SU-DHL-6 (cell line): Measurements from ENCODE around the gene GRIK4.
"Not testable (repeated sequence)": the region's sequence is repeated elsewhere in the genome, so short reads cannot be mapped to it uniquely, and the experiment has no call there.

Source experiments
- H2AFZ ChIP-seq: fragments of 200-600 bp; sonication (generic); 2 replicates; pipeline ENCODE4 v1.6.1; 2014; ENCODE audit warnings: low read depth, mild to moderate bottlenecking, moderate library complexity, mixed read lengths, antibody characterized with exemption, low read length; ENCODE audit not compliant: severe bottlenecking
- H3F3A ChIP-seq: fragments of 200-600 bp; shearing (Covaris generic); 2 replicates; pipeline ENCODE4 v1.6.0; 2016; ENCODE audit warnings: antibody characterized with exemption, mild to moderate bottlenecking; ENCODE audit not compliant: insufficient read depth
- H3K27ac ChIP-seq: fragments of 200-600 bp; sonication (generic); 2 replicates; pipeline ENCODE4 v1.5.1; 2016; ENCODE audit warnings: low read depth, mild to moderate bottlenecking, low read length, moderate library complexity, mixed read lengths
- H3K27me3 ChIP-seq: fragments of 200-600 bp; sonication (generic), shearing (Covaris generic); 2 replicates; pipeline ENCODE4 v1.6.0; 2014; ENCODE audit warnings: mild to moderate bottlenecking, low read length
- H3K36me3 ChIP-seq: fragments of 200-600 bp; sonication (generic); 2 replicates; pipeline ENCODE4 v1.6.1; 2014; ENCODE audit warnings: mild to moderate bottlenecking, low read length, mixed read lengths
- H3K4me2 ChIP-seq: fragments of 300-600, 200-600 bp; shearing (Covaris generic), sonication (generic); 2 replicates; pipeline ENCODE4 v1.6.0; 2014; ENCODE audit warnings: low read length, low read depth, mild to moderate bottlenecking; ENCODE audit not compliant: poor library complexity, severe bottlenecking
- H3K4me3 ChIP-seq: fragments of 200-600 bp; sonication (generic); 2 replicates; pipeline ENCODE4 v1.5.1; 2014; ENCODE audit warnings: antibody characterized with exemption, low read length, mild to moderate bottlenecking, mixed read lengths; ENCODE audit not compliant: insufficient read depth, poor library complexity, severe bottlenecking
- H3K79me2 ChIP-seq: fragments of 200-600 bp; sonication (generic); 2 replicates; pipeline ENCODE4 v1.6.1; 2014; ENCODE audit warnings: mild to moderate bottlenecking, low read length, moderate library complexity; ENCODE audit not compliant: insufficient read depth
- H3K9ac ChIP-seq: fragments of 200-600 bp; sonication (generic); 2 replicates; pipeline ENCODE4 v1.7.0; 2014; ENCODE audit warnings: mild to moderate bottlenecking, low read length
- H3K9me2 ChIP-seq: fragments of 200-600 bp; sonication (generic); replicated peaks from 2 replicates; pipeline ENCODE4 v1.6.1; 2014; ENCODE audit warnings: low read length; ENCODE audit not compliant: insufficient read depth
- H3K9me3 ChIP-seq: fragments of 200-600 bp; sonication (generic); 2 replicates; pipeline ENCODE4 v1.6.1; 2014; ENCODE audit warnings: low read length, mixed read lengths; ENCODE audit not compliant: insufficient read depth
- H4K20me1 ChIP-seq: fragments of 200-600 bp; sonication (generic); 2 replicates; pipeline ENCODE4 v1.6.1; 2014; ENCODE audit warnings: low read depth, mild to moderate bottlenecking, antibody characterized with exemption, low read length, moderate library complexity, mixed read lengths
- CTCF ChIP-seq: fragments of 200-600 bp; sonication (generic); IDR thresholded peaks from one replicate; pipeline ENCODE4 v1.5.1; 2017; ENCODE audit warnings: antibody characterized with exemption, mild to moderate bottlenecking, low read length, moderate library complexity; ENCODE audit not compliant: insufficient read depth, poor library complexity, severe bottlenecking
- EZH2phosphoT487 ChIP-seq: fragments of 200-600 bp; sonication (generic), shearing (Covaris generic); conservative IDR thresholded peaks from 2 replicates; pipeline ENCODE4 v1.6.1; 2018; ENCODE audit warnings: mild to moderate bottlenecking, antibody characterized with exemption, low read length, moderate library complexity, mixed read lengths

GRIK4 gene

DNA sequence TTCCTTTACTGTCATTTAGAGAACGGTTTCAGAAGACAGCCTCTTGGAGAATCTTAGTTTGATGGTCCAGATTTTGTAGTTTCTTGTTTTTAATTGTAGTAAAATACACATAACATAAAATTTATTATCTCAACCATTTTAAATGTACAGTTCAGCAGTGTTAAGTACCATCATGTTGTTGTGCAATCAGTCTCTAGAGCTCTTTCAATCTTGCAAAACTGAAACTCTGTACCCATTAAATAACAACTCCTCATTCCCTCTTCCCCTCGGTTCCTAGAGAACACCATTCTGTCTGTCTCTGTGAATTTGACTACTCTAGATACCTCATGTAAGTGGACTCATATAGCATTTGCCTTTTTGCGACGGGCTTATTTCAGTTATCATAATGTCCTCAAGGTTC lies 69.8 kb downstream of the GRIK4 start:
- Histone ChIP-seq H3K4me2 (no peak overlapping the region), H3K36me3 (no peaks in the 10 kb centered on the region), H3F3A (no peaks in the 10 kb centered on the region), H2AFZ (no peak overlapping the region), H3K9ac (no peak overlapping the region), H4K20me1 (no peaks in the 10 kb centered on the region), H3K27me3 (no peaks in the 10 kb centered on the region), H3K27ac (no peak overlapping the region), H3K9me2 (no peaks in the 10 kb centered on the region), H3K9me3 (no peaks in the 10 kb centered on the region), H3K4me3 (no peak overlapping the region), H3K79me2 (no peaks in the 10 kb centered on the region)
- no peak for TF ChIP-seq CTCF
- no peak for TF ChIP-seq EZH2phosphoT487

DNA sequence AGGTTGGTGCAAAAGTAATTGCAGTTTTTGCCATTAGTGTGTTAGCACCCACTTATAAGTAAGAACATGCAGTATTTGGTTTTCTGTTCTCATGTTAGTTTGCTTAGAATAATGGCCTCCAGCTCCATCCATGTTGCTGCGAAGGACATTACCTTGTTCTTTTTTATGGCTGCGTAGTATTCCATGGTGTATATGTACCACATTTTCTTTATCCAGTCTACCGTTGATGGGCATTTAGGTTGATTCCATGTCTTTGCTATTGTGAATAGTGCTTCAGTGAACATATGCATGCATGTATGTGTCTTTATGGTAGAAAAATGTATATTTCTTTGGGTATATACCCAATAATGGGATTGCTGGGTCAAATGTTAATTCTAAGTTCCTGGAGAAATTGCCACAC lies 71.0 kb downstream of the GRIK4 start:
- not testable (repeated sequence) for H4K20me1 ChIP-seq, H3K79me2 ChIP-seq, H3K9me3 ChIP-seq, H3K4me2 ChIP-seq, H3F3A ChIP-seq, H3K27me3 ChIP-seq, H3K4me3 ChIP-seq, H3K9me2 ChIP-seq, H3K36me3 ChIP-seq, H3K9ac ChIP-seq, H3K27ac ChIP-seq, H2AFZ ChIP-seq

- Histone ChIP-seq H3K4me2 (no peak overlapping the region), H3K27me3 (no peaks in the 10 kb centered on the region), H3K36me3 (no peaks in the 10 kb centered on the region), H3K9me2 (no peaks in the 10 kb centered on the region), H3K4me3 (no peak overlapping the region), H4K20me1 (no peaks in the 10 kb centered on the region), H3K79me2 (no peaks in the 10 kb centered on the region), H2AFZ (no peak overlapping the region), H3F3A (no peaks in the 10 kb centered on the region), H3K27ac (no peak overlapping the region), H3K9me3 (no peaks in the 10 kb centered on the region), H3K9ac (no peak overlapping the region)
- TF ChIP-seq CTCF (no peak), EZH2phosphoT487 (no peak)
Observed at GRCh38 chr11:120586072-120586471, 74.5 kb downstream of the GRIK4 start.

- Histone ChIP-seq H3K9ac (no peak overlapping the region), H3K4me2 (no peak overlapping the region), H3K27me3 (no peaks in the 10 kb centered on the region)
Observed at GRCh38 chr11:120586728-120587127, 75.2 kb downstream of the GRIK4 start.

More at GRCh38 chr11:120586728-120587127, 75.2 kb downstream of the GRIK4 start:
- no peak overlapping the region for H3K27ac ChIP-seq
- no peak for TF ChIP-seq CTCF
- no peak for TF ChIP-seq EZH2phosphoT487
- no peaks in the 10 kb centered on the region for H3K9me2 ChIP-seq
- no peaks in the 10 kb centered on the region for H3F3A ChIP-seq
- H2AFZ ChIP-seq: no peak overlapping the region
- H3K9me3 ChIP-seq: no peaks in the 10 kb centered on the region
- H4K20me1 ChIP-seq: no peaks in the 10 kb centered on the region
- H3K36me3 ChIP-seq: no peaks in the 10 kb centered on the region
- H3K4me3 ChIP-seq: no peak overlapping the region
- H3K79me2 ChIP-seq: no peaks in the 10 kb centered on the region
